NCI-H460 (cell line): ENCODE results near the gene SMYD3. TPM values are rescaled to one million over a fixed set of nuclear protein-coding genes. Genes with fewer than 3 reads are reported as not detected.
"Not testable (repeated sequence)": the region's sequence is repeated elsewhere in the genome, so short reads cannot be mapped to it uniquely, and the experiment has no call there.

ENCODE experiments used
- DNase-seq: peaks from one replicate; pipeline ENCODE4 v3.0.0-alpha.2; 2016; ENCODE audit warnings: low read depth; ENCODE audit errors: extremely low read depth
- small RNA-seq, 2 experiments: library from RNA; depleted of rRNA; stranded (forward); fragments of <200 nt; gene quantifications; one replicate each; pipeline ENCODE3, GENCODE V24; 2014
- total RNA-seq: library from RNA; depleted of rRNA; stranded (reverse); fragments of >200 nt; shearing (Covaris generic); gene quantifications from 2 replicates; pipeline ENCODE4 v1.2.3, GENCODE V29; 2014; rRNA removed

The SMYD3 gene
- total RNA-seq, 1 experiment from 2014 or later = 348 TPM

DNA sequence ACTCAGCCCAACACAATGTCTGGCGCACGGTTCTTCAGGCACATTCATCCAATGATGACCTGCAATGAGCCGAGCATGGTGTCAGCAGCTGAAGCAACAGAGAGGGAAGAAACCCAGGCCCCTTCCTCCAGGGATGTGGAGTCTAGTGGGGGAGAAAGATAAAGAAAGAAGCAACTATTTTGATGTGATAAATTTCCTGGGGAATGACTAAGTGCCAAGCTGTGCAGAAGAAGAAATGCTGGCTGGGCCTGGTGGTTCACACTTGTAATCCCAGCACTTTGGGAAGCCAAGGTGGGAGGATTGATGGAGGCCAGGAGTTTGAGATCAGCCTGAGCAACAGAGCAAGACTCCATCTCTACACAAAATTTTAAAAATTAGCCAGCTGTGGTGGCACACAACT is 790.5 kb downstream of the SMYD3 start:
- DNase-seq = no peak

DNA sequence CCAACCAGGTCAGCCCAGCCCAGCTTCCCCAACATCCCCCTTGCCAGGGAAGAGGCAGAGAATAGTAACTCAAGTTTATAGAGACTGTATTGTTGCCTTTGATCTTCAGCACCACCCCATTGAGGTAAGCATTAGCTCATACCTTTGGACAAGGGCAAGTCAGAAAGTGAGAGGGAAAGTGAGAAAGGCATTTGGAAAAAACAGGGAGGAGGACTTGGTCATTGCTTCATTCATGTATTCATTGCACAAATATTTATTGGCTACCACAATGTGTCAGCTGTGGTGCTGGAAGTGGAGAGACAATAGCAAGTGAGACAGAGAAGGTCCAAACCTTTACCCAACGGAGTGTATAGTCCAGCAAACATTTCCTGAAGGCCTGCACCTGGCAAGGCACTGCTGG is 791.1 kb downstream of the SMYD3 start:
- no peak for DNase-seq

DNA sequence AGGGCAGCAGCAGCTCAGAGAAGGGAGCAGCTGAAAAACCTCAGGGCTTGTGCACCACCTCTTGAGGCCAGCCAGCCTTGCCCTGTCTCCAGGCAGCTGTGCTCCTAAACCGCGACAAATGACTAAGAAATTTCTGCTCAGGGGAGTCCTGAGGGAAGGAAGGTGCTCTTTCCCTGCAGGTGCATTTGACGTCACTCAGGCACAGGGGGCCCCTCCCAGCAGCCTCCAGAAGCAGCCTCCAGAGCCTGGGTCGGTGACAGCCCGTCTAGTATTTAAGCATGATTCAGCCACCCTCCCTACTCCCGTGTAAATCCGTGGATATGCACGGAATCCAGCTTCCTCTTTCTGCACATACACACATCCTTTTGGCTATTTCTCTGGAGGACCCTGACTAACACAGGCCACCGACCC is 791.8 kb downstream of the SMYD3 start:
- DNase-seq = no peak

DNA sequence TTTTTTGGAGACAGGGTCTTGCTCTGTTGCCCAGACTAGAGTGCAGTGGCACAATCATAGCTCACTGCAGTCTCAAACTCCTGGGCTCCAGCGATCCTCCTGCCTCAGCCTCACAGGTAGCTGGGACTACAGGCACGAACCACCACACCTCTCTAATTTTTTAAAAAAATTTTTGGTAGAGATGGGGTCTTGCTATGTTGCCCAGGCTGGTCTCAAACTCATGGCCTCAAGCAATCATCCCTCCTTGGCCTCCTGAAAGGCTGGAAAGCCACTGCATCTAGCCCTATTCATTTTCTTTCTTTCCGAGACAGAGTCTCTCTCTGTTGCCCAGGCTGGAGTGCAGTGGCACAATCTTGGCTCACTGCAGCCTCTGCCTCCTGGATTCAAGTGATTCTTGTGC is 793.1 kb downstream of the SMYD3 start:
- DNase-seq = not testable (repeated sequence)

DNA sequence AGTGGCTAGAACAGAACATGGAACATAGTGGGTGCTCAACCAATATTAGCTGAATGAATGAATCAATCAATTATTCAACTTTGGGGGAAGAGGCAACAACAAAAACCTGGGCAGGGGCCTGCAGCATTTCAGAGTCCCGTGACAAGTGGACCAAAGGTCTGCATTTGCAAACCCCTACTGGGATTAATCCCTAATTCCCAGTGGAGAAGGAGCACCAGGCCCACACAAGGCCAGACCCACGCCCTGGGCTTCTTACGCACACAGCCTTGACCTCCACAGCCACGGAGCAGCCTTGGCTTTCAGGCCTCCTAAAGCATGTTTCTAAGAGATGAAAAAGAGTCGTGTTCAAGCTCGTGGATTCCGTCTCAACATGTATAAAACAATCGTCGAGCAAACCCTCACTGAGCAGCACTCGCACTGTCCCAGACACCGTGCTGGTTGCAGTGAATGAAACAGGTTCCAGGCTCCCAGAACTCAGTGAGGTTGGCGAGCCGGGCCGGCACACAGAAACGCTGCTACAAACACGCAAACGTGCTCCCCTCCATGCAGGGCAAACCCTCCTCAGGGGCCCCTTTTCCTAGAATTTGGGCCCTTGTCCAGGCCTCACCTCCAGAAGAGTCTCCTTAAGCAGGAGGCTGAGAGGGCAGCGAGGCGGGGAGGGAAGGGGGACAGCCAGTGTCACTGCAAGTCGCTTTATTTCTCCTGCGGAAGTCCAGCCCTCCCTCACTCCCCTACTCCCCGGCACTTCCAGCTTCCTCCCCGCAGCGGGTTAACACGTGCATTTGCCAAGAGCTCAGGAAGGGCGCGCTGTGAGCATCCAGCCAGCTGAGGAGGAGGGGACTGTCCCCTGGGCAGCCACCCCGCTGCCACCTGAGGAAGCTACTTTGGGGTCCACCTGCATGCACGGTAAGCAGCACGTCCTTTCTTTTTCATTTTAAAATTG is 795.8 kb downstream of the SMYD3 start:
- no peak for DNase-seq

DNA sequence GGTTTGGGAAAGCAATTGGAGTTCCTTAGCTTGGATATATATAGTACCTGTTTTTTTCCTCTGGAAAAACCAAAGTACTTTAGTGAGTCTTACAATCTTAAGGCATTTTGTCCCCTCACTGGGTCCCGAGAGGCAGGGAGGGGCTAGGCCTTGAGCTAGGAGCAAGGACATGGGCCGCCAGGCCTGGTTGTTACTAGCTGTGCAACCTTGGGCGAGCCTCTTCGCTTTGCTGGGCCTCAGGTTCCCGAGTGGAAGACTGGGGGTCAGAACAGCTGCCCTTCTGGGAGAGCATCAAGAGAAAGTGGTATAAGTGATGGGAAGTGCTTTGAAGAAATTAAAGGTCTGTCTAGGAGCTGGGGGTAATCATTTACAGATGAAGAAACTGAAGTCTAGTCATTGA is 799.1 kb downstream of the SMYD3 start:
- no peak for DNase-seq

DNA sequence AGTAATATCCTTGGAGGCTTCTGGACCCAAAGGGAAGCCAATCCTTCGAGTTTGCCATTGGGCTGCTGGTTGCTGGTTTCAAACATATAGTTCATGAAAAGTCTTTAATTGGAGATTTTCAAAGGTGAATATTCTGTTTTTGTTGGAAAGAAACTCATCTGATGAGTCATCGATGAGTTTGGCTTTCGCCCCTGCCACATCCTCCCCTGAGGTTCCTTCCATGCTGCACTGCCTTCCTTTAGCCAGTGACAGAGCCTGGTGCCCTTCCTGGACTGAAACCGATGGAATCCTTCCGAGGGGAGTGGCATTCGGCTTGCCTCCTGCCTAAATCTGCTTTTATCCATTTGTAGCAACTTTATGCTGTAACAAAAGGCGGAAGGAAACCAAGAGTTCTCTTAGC is 802.3 kb downstream of the SMYD3 start:
- DNase-seq = no peak

DNA sequence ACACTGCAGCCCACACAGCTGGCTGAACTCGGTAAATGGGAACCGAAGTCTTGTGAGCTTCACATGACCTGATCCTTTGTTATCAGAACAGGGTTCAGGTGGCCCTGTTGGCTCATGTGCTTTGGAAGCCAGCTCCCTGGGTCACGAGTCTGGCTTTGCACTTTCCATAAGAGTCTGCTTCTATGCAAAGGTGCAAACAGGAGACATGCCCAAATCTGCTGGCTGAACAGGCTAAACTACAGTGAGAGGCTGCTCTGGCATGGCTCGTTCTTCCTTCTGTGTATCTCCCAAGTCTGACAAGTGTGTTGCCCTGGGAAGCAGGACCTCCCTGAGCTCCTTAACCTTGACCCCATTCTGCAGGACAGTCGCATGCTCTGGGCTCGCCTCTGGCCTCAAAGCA is 802.7 kb downstream of the SMYD3 start:
- DNase-seq = no peak

DNA sequence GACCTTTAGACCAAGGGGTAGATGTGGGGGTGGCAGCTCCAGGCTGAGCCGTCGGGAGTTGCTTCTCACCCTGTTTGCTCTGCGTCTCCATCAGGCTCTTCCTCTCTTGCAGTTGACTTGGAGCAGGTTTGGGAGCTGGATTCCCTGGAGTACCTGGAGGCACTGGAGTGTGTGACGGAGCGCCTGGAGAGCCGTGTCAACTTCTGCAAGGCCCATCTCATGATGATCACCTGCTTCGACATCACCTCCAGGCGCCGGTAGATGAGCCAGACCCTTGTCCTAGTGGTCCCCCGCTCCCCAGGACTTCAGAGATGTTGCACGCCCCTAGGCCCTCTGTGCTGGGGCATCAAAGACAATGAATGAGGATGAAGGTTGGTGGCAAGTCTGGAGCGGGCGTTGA is 804.7 kb downstream of the SMYD3 start:
- DNase-seq = no peak

DNA sequence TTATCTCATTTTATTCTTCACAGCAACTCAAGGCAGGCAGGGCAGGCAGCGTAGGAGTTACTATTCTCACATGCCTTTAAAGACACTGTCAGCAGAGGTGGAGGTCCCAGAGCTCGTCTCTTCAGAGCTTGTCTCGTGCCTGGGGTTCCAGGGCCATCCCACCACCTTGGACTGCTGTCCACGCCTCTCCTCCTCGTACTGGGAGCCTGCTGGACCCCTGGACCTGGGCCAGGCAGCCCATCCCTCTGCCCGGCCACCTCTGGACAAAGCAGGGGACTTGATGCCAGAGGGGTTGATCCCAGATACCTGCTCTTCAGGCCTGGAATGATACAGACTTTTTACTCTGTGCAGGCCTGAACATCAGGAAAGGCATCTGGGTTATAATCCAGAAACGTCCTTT is 805.4 kb downstream of the SMYD3 start:
- no peak for DNase-seq

DNA sequence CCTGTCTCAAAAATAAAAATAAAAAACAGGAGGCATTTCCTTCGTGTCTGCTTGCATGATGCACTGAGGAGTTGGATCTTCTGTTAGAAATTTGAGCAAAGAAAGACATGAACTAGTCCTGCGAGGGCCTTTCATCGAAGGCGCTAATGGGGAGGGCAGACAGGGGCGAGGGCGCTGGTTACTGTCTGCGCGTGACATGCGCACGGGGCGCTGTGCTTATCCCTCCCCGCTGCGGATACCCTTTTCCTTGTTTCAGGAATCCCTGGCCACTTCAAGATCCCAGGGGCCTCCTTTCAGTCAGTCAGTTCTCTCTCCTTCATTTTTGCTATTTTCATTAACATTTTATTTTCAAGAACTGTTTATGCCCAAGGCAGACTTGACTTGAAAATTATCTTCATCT is 806.4 kb downstream of the SMYD3 start:
- DNase-seq = no peak

Small RNA genes lying within 50 kb of the gene (small RNA-seq; reads per million reads assigned to genes)
- 0 reads per million in 2 experiments for gene AL356583.2
- gene RF00019 = 0 reads per million in 2 experiments
- 0 reads per million in 2 experiments for gene RNU6-1283P

Other genes with a start within 250 kb of the SMYD3 start
- 43.6 and 49.9 TPM in 2 replicates for gene TFB2M, start 59.0 kb upstream of the SMYD3 start, total RNA-seq
- gene CNST, start 59.2 kb upstream of the SMYD3 start, total RNA-seq = 25.8 and 26.1 TPM in 2 replicates
- 322 and 335 TPM in 2 replicates for gene SCCPDH, start 217.1 kb upstream of the SMYD3 start, total RNA-seq